DND-41 (cell line): ENCODE data around the gene SEMA3A.

Experiments used
- ATAC-seq: fragments of 200-7000 bp; cut with Tn5 transposase; 3 replicates; pipeline ENCODE4 v1.9.1; 2021; ENCODE audit warnings: low read depth; ENCODE audit not compliant: insufficient read depth
- DNase-seq: peaks from one replicate; pipeline ENCODE4 v3.0.0-alpha.2; 2020
- H2AFZ ChIP-seq: 2 replicates; pipeline ENCODE4 v1.6.0; 2012; ENCODE audit warnings: low read depth, low read length
- H3K27ac ChIP-seq: 2 replicates; pipeline ENCODE4 v1.5.1; 2012; ENCODE audit warnings: low read length, inconsistent platforms
- H3K27me3 ChIP-seq: fragments of 200-600 bp; sonication (generic); 2 replicates; pipeline ENCODE4 v1.6.0; 2012; ENCODE audit warnings: low read length, mild to moderate bottlenecking, inconsistent platforms; ENCODE audit not compliant: insufficient read depth, poor library complexity
- H3K36me3 ChIP-seq: 2 replicates; pipeline ENCODE4 v1.5.1; 2012; ENCODE audit warnings: low read length, inconsistent platforms; ENCODE audit not compliant: insufficient read depth
- H3K4me1 ChIP-seq: 2 replicates; pipeline ENCODE4 v1.5.1; 2012; ENCODE audit warnings: mild to moderate bottlenecking, low read length; ENCODE audit not compliant: insufficient read depth
- H3K4me2 ChIP-seq: 2 replicates; pipeline ENCODE4 v1.6.0; 2012; ENCODE audit warnings: mild to moderate bottlenecking, moderate library complexity, low read length, inconsistent platforms; ENCODE audit not compliant: insufficient read depth
- H3K4me3 ChIP-seq, 2 experiments: fragments of 200-600 bp in 1 of 2; shearing (Covaris generic) in 1 of 2; 2 replicates each; pipeline ENCODE4 v1.5.1; 2012 to 2016; ENCODE audit warnings: inconsistent platforms in 2 of 2, low read length in 2 of 2, mild to moderate bottlenecking in 2 of 2, low read depth in 1 of 2, moderate library complexity in 1 of 2
- H3K79me2 ChIP-seq: 2 replicates; pipeline ENCODE4 v1.6.0; 2012; ENCODE audit warnings: low read length, inconsistent platforms; ENCODE audit not compliant: insufficient read depth
- H3K9ac ChIP-seq: 2 replicates; pipeline ENCODE4 v1.6.0; 2012; ENCODE audit warnings: low read depth, mild to moderate bottlenecking, inconsistent platforms, low read length, moderate library complexity
- H3K9me3 ChIP-seq: 2 replicates; pipeline ENCODE4 v1.5.1; 2012; ENCODE audit warnings: low read length, moderate library complexity, mild to moderate bottlenecking, inconsistent platforms; ENCODE audit not compliant: insufficient read depth, severe bottlenecking
- H4K20me1 ChIP-seq: 2 replicates; pipeline ENCODE4 v1.6.0; 2012; ENCODE audit warnings: low read length; ENCODE audit not compliant: insufficient read depth
- CTCF ChIP-seq: IDR thresholded peaks from 2 replicates; pipeline ENCODE4 v1.5.1; 2012; ENCODE audit warnings: borderline replicate concordance, low read length, moderate library complexity, mild to moderate bottlenecking; ENCODE audit not compliant: poor library complexity, severe bottlenecking; ENCODE audit errors: extremely low read depth
- EZH2 ChIP-seq: IDR thresholded peaks from 3 replicates; pipeline ENCODE4 v1.6.1; 2012; ENCODE audit warnings: borderline replicate concordance, low read depth, mild to moderate bottlenecking, moderate library complexity, low read length, inconsistent platforms; ENCODE audit not compliant: severe bottlenecking

SEMA3A gene

GRCh38 chr7:84022684-84023308 is 171.8 kb downstream of the SEMA3A start:
- no peak overlapping the region for H3K9ac ChIP-seq

GRCh38 chr7:84022009-84022408 is 172.6 kb downstream of the SEMA3A start:
- Histone ChIP-seq H3K79me2 (no peaks in the 10 kb centered on the region), H3K4me2 (no peak overlapping the region), H3K9ac (no peak overlapping the region), H3K4me3 (no peak overlapping the region), H2AFZ (no peak overlapping the region), H3K36me3 (no peaks in the 10 kb centered on the region), H4K20me1 (no peaks in the 10 kb centered on the region), H3K27ac (no peak overlapping the region), H3K4me1 (no peaks in the 10 kb centered on the region), H3K9me3 (no peaks in the 10 kb centered on the region), H3K27me3 (no peaks in the 10 kb centered on the region)
- TF ChIP-seq EZH2, result no peak
- TF ChIP-seq CTCF, result no peak
- ATAC-seq, result no peak
- DNase-seq, result no peak

More at GRCh38 chr7:84022684-84023308, 171.8 kb downstream of the SEMA3A start:
- DNase-seq (no peak), ATAC-seq (no peak)
- Histone ChIP-seq H3K27me3 (no peaks in the 10 kb centered on the region), H3K4me3 (no peak overlapping the region), H2AFZ (0 out of 2 replicates have a peak overlapping the region, but pooled peaks have one; percentile 4), H3K27ac (no peak overlapping the region), H3K4me2 (no peak overlapping the region), H3K4me1 (no peaks in the 10 kb centered on the region), H4K20me1 (no peaks in the 10 kb centered on the region), H3K79me2 (no peaks in the 10 kb centered on the region), H3K9me3 (no peaks in the 10 kb centered on the region), H3K36me3 (no peaks in the 10 kb centered on the region)
- TF ChIP-seq CTCF (no peak), EZH2 (no peak)

GRCh38 chr7:84021292-84021908 is 173.2 kb downstream of the SEMA3A start:
- Histone ChIP-seq H3K4me3 (no peak overlapping the region), H3K9ac (no peak overlapping the region), H3K4me1 (no peaks in the 10 kb centered on the region), H3K27me3 (no peaks in the 10 kb centered on the region), H3K79me2 (no peaks in the 10 kb centered on the region), H3K4me2 (no peak overlapping the region), H4K20me1 (no peaks in the 10 kb centered on the region), H3K27ac (no peak overlapping the region), H3K9me3 (no peaks in the 10 kb centered on the region), H2AFZ (no peak overlapping the region), H3K36me3 (no peaks in the 10 kb centered on the region)
- no peak for TF ChIP-seq CTCF
- no peak for TF ChIP-seq EZH2
- no peak for ATAC-seq
- DNase-seq, result no peak
